SK-N-SH treated with all-trans-retinoic acid at 6 μM for 48 hours (cell line): Measurements from ENCODE around the gene SORL1-AS1.

Experiments used
- ATAC-seq: fragments of 200-7000 bp; cut with Tn5 transposase; 3 replicates; pipeline ENCODE4 v1.9.1; 2020; ENCODE audit warnings: mild to moderate bottlenecking, moderate library complexity
- ARNTL ChIP-seq: fragments of 450-650 bp; formaldehyde crosslinking; IDR thresholded peaks from 2 replicates; pipeline ENCODE4 v1.5.0; 2020; ENCODE audit warnings: low read depth, mild to moderate bottlenecking, moderate library complexity, borderline replicate concordance
- BACH2 ChIP-seq: fragments of 250-450 bp; sonication (Bioruptor Pico); IDR thresholded peaks from 2 replicates; pipeline ENCODE4 v1.9.0; 2021; ENCODE audit warnings: mild to moderate bottlenecking, borderline replicate concordance
- CSDC2 ChIP-seq: fragments of 250-450 bp; sonication (Bioruptor Pico); IDR thresholded peaks from 2 replicates; pipeline ENCODE4 v1.5.0; 2020; ENCODE audit warnings: mild to moderate bottlenecking, moderate library complexity
- GLIS3 ChIP-seq: fragments of 250-450 bp; sonication (Bioruptor Pico); IDR thresholded peaks from 2 replicates; pipeline ENCODE4 v1.5.0; 2020; ENCODE audit warnings: mild to moderate bottlenecking, moderate library complexity
- ISL1 ChIP-seq: fragments of 250-450 bp; sonication (Bioruptor Pico); IDR thresholded peaks from 2 replicates; pipeline ENCODE4 v2.1.2; 2022; ENCODE audit warnings: mild to moderate bottlenecking, moderate library complexity
- OSR1 ChIP-seq: fragments of 250-450 bp; sonication (Bioruptor Pico); IDR thresholded peaks from 2 replicates; pipeline ENCODE4 v1.8.0; 2022; ENCODE audit warnings: moderate library complexity, mild to moderate bottlenecking, inconsistent platforms
- PPARA ChIP-seq: fragments of 250-450 bp; sonication (Bioruptor Pico); IDR thresholded peaks from 2 replicates; pipeline ENCODE4 v1.5.0; 2020; ENCODE audit warnings: mild to moderate bottlenecking, borderline replicate concordance
- RARB ChIP-seq: fragments of 250-450 bp; sonication (Bioruptor Pico); IDR thresholded peaks from 2 replicates; pipeline ENCODE4 v1.8.0; 2021; ENCODE audit warnings: mild to moderate bottlenecking, moderate library complexity
- SNAI2 ChIP-seq: fragments of 250-450 bp; sonication (Bioruptor Pico); IDR thresholded peaks from 2 replicates; pipeline ENCODE4 v1.5.0; 2020; ENCODE audit warnings: mild to moderate bottlenecking, moderate library complexity
- TCF4 ChIP-seq: fragments of 250-450 bp; sonication (Bioruptor Pico); IDR thresholded peaks from 2 replicates; pipeline ENCODE4 v1.8.0; 2021; ENCODE audit warnings: mild to moderate bottlenecking, moderate library complexity, borderline replicate concordance
- TOX ChIP-seq: fragments of 250-450 bp; sonication (Bioruptor Pico); IDR thresholded peaks from 2 replicates; pipeline ENCODE4 v1.8.0; 2021; ENCODE audit warnings: mild to moderate bottlenecking, moderate library complexity, borderline replicate concordance
- ZC3H10 ChIP-seq: fragments of 250-450 bp; sonication (Bioruptor Pico); IDR thresholded peaks from 2 replicates; pipeline ENCODE4 v1.5.1; 2021; ENCODE audit warnings: mild to moderate bottlenecking, moderate library complexity
- ZFP3 ChIP-seq: fragments of 250-450 bp; sonication (Bioruptor Pico); IDR thresholded peaks from 2 replicates; pipeline ENCODE4 v1.5.0; 2020; ENCODE audit warnings: mild to moderate bottlenecking, moderate library complexity
- ZFP30 ChIP-seq: fragments of 450-650 bp; formaldehyde crosslinking; IDR thresholded peaks from 2 replicates; pipeline ENCODE4 v1.5.0; 2022; ENCODE audit warnings: mild to moderate bottlenecking, moderate library complexity
- ZNF565 ChIP-seq: fragments of 450-650 bp; formaldehyde crosslinking; conservative IDR thresholded peaks from 2 replicates; pipeline ENCODE4 v1.5.0; 2020; ENCODE audit warnings: low read depth, mild to moderate bottlenecking, moderate library complexity
- ZNF70 ChIP-seq: fragments of 450-650 bp; formaldehyde crosslinking; IDR thresholded peaks from 2 replicates; pipeline ENCODE4 v1.5.0; 2020; ENCODE audit warnings: mild to moderate bottlenecking, moderate library complexity
- ZNF8 ChIP-seq: fragments of 450-650 bp; formaldehyde crosslinking; IDR thresholded peaks from 2 replicates; pipeline ENCODE4 v1.5.0; 2020; ENCODE audit warnings: mild to moderate bottlenecking, moderate library complexity
- TF ChIP-seq, protein P1 (sequence below): fragments of 250-450 bp; sonication (Bioruptor Pico); IDR thresholded peaks from 2 replicates; pipeline ENCODE4 v1.5.0; 2020; ENCODE audit warnings: mild to moderate bottlenecking, moderate library complexity
- TF ChIP-seq, protein P2 (sequence below): fragments of 250-450 bp; sonication (Bioruptor Pico); IDR thresholded peaks from 2 replicates; pipeline ENCODE4 v1.5.1; 2020; ENCODE audit warnings: low read depth, mild to moderate bottlenecking, moderate library complexity
- TF ChIP-seq, protein P3 (sequence below): fragments of 250-450 bp; sonication (Bioruptor Pico); IDR thresholded peaks from 2 replicates; pipeline ENCODE4 v1.8.0; 2021; ENCODE audit warnings: low read depth, mild to moderate bottlenecking, moderate library complexity, borderline replicate concordance
- TF ChIP-seq, protein P4 (sequence below): fragments of 250-450 bp; sonication (Bioruptor Pico); IDR thresholded peaks from 2 replicates; pipeline ENCODE4 v1.5.1; 2021; ENCODE audit warnings: mild to moderate bottlenecking, moderate library complexity

Gene SORL1-AS1

DNA sequence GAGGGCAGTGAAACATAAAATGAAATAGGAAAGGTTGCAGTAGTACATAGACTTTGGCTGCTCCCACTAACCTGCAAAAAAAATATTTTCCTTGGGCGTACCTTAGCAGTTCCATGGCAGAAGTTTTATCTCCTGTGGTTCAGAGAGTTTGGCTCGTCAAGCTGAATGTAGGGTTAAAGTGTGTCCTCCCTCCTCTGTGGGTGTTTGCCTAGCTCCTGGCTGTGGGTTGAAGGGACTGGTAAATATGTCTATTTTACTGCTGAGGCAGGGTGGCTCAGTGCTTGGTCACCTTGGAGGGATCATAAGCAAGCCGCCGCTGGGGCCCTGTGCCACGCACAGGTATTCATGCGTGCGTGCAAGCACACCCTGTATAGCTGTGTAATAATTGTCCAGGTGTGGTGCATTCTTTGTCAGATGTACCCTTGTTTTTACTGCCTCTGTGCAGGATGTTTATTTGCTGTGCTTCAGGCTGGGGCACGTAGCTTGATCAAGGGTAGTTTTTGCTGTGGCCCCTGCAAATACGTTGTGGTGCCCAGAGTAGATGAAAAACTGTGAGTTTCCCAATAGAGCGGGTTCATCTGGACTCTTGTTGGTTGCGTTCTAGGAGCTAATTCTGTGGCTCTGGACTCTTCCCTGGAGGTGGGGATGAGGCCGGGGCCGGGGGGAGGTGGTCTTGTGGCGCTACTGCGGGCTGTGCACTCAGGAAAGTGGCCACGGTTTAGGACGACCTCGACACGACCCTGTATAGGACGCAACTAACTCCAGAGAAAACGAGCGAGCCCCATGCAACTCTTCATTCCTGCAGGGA, 1.4 kb downstream of the SORL1-AS1 start:
- no peak; the same call in 2 of the 3 replicates for ATAC-seq
- no peak for TF ChIP-seq ZFP3
- TF ChIP-seq SNAI2 (CRISPR knock-in tag): no peak
- TF ChIP-seq ARNTL (CRISPR knock-in tag): no peak
- TF ChIP-seq PPARA: no peak
- TF ChIP-seq, protein P1, sequence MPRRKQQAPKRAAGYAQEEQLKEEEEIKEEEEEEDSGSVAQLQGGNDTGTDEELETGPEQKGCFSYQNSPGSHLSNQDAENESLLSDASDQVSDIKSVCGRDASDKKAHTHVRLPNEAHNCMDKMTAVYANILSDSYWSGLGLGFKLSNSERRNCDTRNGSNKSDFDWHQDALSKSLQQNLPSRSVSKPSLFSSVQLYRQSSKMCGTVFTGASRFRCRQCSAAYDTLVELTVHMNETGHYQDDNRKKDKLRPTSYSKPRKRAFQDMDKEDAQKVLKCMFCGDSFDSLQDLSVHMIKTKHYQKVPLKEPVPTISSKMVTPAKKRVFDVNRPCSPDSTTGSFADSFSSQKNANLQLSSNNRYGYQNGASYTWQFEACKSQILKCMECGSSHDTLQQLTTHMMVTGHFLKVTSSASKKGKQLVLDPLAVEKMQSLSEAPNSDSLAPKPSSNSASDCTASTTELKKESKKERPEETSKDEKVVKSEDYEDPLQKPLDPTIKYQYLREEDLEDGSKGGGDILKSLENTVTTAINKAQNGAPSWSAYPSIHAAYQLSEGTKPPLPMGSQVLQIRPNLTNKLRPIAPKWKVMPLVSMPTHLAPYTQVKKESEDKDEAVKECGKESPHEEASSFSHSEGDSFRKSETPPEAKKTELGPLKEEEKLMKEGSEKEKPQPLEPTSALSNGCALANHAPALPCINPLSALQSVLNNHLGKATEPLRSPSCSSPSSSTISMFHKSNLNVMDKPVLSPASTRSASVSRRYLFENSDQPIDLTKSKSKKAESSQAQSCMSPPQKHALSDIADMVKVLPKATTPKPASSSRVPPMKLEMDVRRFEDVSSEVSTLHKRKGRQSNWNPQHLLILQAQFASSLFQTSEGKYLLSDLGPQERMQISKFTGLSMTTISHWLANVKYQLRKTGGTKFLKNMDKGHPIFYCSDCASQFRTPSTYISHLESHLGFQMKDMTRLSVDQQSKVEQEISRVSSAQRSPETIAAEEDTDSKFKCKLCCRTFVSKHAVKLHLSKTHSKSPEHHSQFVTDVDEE (CRISPR knock-in tag): no peak
- TF ChIP-seq ZC3H10 (CRISPR knock-in tag): no peak
- TF ChIP-seq, protein P2, sequence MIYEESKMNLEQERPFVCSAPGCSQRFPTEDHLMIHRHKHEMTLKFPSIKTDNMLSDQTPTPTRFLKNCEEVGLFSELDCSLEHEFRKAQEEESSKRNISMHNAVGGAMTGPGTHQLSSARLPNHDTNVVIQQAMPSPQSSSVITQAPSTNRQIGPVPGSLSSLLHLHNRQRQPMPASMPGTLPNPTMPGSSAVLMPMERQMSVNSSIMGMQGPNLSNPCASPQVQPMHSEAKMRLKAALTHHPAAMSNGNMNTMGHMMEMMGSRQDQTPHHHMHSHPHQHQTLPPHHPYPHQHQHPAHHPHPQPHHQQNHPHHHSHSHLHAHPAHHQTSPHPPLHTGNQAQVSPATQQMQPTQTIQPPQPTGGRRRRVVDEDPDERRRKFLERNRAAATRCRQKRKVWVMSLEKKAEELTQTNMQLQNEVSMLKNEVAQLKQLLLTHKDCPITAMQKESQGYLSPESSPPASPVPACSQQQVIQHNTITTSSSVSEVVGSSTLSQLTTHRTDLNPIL (CRISPR knock-in tag): no peak
- TF ChIP-seq RARB (CRISPR knock-in tag): no peak
- TF ChIP-seq, protein P3, sequence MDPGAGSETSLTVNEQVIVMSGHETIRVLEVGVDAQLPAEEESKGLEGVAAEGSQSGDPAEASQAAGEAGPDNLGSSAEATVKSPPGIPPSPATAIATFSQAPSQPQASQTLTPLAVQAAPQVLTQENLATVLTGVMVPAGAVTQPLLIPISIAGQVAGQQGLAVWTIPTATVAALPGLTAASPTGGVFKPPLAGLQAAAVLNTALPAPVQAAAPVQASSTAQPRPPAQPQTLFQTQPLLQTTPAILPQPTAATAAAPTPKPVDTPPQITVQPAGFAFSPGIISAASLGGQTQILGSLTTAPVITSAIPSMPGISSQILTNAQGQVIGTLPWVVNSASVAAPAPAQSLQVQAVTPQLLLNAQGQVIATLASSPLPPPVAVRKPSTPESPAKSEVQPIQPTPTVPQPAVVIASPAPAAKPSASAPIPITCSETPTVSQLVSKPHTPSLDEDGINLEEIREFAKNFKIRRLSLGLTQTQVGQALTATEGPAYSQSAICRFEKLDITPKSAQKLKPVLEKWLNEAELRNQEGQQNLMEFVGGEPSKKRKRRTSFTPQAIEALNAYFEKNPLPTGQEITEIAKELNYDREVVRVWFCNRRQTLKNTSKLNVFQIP (CRISPR knock-in tag): no peak
- no peak for TF ChIP-seq TOX
- no peak for TF ChIP-seq GLIS3
- TF ChIP-seq CSDC2 (CRISPR knock-in tag): no peak
- TF ChIP-seq OSR1 (CRISPR knock-in tag): no peak

DNA sequence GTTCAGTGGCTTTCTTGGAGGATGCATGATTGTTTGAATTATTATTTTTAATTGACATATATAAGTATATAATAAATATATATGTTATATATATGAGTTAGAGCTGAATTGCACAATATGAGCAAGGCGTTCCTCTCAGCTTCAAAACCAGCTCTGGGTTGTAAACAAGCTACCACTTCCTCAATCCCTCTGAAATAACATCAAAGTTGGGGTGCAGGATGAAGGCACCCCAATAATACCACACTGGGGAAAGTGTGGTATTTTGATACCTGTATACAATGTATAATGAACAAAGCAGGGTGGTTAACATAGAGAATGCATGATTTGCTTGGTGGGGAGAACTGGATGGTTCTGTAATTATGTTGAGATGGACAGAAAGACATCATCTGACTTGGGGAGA, 2.4 kb downstream of the SORL1-AS1 start:
- ATAC-seq: no peak

DNA sequence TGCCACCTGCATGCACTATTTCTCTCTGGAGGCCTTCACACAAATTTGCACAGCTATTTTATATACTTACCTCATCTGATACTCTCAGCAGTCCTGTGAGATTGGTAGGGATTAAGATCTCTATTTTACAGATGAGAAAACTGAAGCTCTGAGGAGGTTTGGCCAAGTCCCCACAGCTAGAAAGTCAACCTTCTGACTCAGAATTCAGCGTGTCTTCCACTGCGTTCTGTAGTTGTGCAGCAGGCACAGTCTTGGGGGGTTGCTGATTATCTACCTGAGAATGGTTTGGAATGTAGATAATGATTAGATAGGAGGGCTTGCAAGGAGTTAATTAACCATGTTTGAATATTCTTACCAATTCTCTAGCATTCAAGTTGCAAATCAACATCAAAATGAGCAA, 3.1 kb downstream of the SORL1-AS1 start:
- TF ChIP-seq ARNTL (CRISPR knock-in tag) (no peak), ZNF565 (CRISPR knock-in tag) (no peak), PPARA (no peak), ZNF70 (CRISPR knock-in tag) (no peak), GLIS3 (no peak), ZC3H10 (CRISPR knock-in tag) (no peak)
- TF ChIP-seq, protein P2 (CRISPR knock-in tag): no peak
- ATAC-seq: no peak

More for the DNA sequence above, 2.4 kb downstream of the SORL1-AS1 start:
- TF ChIP-seq OSR1 (CRISPR knock-in tag) (no peak), ZNF70 (CRISPR knock-in tag) (no peak), ZFP3 (no peak)
- TF ChIP-seq, all 23 proteins: peak for 0

DNA sequence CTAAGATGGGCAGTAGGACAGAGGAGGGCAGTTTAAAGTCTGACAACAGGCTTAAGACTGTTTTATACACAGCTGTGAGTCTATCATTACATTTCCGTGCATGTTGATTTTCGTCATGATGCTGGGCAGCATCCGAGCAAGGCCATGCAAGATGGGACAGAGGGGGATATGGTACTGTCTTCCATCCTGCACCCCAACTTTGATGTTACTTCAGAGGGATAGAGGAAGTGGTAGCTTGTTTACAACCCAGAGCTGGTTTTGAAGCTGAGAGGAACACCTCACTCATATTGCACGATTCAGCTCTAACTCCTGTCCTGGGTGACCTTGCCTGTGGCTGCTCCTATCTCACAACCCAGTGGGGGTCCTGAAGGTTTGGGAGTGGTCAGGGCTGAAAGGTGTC, 3.6 kb downstream of the SORL1-AS1 start:
- ATAC-seq: no peak
- no peak for TF ChIP-seq TCF4 (CRISPR knock-in tag)
- no peak for TF ChIP-seq ZNF8 (CRISPR knock-in tag)
- TF ChIP-seq ZFP30 (CRISPR knock-in tag): no peak
- TF ChIP-seq, all 23 proteins: peak for 0

DNA sequence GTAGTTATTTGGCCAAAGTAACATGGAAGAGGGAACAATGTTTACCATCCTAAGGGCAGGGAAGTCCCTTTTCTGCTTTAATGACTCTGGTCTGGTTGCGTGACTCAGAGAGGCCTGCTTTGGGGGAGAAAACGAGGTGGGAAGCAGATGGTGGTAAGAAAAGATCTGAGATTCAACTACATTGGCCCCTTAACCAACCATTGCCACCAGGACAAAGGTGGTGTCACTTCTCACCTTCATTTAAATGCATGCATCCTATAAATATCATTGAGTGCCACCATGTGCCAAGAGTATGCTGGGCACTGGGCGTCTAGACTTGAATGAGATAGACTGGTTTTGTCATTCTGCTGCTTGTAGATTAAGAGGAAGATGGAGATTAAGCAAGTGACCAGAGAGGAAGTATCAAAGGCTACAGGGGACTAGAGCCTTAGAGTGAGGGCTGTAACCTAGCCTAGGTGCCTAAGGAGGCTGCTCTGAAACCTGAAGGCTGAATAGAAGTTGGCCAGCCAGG, 4.3 kb downstream of the SORL1-AS1 start:
- no peak for ATAC-seq
- TF ChIP-seq GLIS3: no peak
- TF ChIP-seq ZNF8 (CRISPR knock-in tag): no peak
- no peak for TF ChIP-seq TOX
- no peak for TF ChIP-seq PPARA
- TF ChIP-seq, protein P4, sequence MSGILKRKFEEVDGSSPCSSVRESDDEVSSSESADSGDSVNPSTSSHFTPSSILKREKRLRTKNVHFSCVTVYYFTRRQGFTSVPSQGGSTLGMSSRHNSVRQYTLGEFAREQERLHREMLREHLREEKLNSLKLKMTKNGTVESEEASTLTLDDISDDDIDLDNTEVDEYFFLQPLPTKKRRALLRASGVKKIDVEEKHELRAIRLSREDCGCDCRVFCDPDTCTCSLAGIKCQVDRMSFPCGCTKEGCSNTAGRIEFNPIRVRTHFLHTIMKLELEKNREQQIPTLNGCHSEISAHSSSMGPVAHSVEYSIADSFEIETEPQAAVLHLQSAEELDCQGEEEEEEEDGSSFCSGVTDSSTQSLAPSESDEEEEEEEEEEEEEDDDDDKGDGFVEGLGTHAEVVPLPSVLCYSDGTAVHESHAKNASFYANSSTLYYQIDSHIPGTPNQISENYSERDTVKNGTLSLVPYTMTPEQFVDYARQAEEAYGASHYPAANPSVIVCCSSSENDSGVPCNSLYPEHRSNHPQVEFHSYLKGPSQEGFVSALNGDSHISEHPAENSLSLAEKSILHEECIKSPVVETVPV: no peak
- no peak for TF ChIP-seq RARB (CRISPR knock-in tag)
- TF ChIP-seq TCF4 (CRISPR knock-in tag): no peak
- TF ChIP-seq ZFP30 (CRISPR knock-in tag): no peak
- TF ChIP-seq, protein P2 (CRISPR knock-in tag): no peak
- TF ChIP-seq, protein P3 (CRISPR knock-in tag): no peak
- TF ChIP-seq ISL1 (CRISPR knock-in tag): no peak
- TF ChIP-seq BACH2 (CRISPR knock-in tag): no peak
- TF ChIP-seq CSDC2 (CRISPR knock-in tag): no peak
